Measurements from ENCODE around the gene FAM13B. TPM values are rescaled to one million over a fixed set of nuclear protein-coding genes. Genes with fewer than 3 reads are reported as not detected.

Gene FAM13B
- polyA plus RNA-seq, 2 of the 4 experiments (the other 2 are of a cell fraction): 14.9 to 15.1 TPM

DNA sequence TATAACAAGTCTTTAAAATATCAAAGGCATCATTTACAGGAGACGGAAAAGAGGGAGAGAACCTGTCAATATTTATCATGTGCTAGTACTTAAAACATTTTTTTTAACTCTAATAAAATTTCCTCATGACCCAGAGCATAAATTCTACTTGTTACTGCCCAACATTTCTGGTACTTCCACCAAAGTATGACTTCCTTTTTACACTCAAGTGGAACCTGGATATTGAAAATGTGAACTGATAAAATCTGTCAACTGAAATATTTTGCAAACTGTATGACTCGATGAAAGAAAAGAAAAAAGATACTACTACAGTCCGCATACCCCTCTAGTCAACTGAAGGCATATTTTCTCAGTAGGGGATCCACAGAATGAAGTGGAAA, 37.1 kb downstream of the FAM13B start:
- Histone ChIP-seq H3K9me3 (peaks cover 7% of the 10 kb centered on the region; the same call in 1 of the 3 replicates), H3K27ac (peak overlapping the region; percentile 4 to 65; a peak in 3 of 6 replicates), H3K4me3 (no peak overlapping the region), H3K4me2 (peak overlapping the region; percentile 54), H3K4me1 (peaks cover 76% of the 10 kb centered on the region)
- POLR2A ChIA-PET: no interaction called here
- ATAC-seq (no peak), DNase-seq (ENCODE audit: low read depth in 1 of 2, low spot score in 1 of 2) (no peak), FAIRE-seq (no peak)
- TF ChIP-seq ZFP36 (IDR thresholded peaks at IDR 0.05; ENCODE audit: borderline replicate concordance, partially characterized antibody) (no peak), SREBF2 (IDR thresholded peaks at IDR 0.05) (no peak), ESRRA (IDR thresholded peaks at IDR 0.05; ENCODE audit: borderline replicate concordance, low read length) (no peak), JUN (IDR thresholded peaks at IDR 0.05) (no peak), ZNF302 (CRISPR knock-in tag; IDR thresholded peaks at IDR 0.05) (no peak), CHD4 (IDR thresholded peaks at IDR 0.05; ENCODE audit: borderline replicate concordance) (no peak), EP300 (IDR thresholded peaks at IDR 0.05) (no peak), RARB (CRISPR knock-in tag; IDR thresholded peaks at IDR 0.05) (no peak), RFX5 (IDR thresholded peaks at IDR 0.05) (no peak), CEBPB (IDR thresholded peaks at IDR 0.05) (no peak), MAFK (IDR thresholded peaks at IDR 0.05; ENCODE audit: partially characterized antibody) (no peak), TFCP2L1 (CRISPR knock-in tag; IDR thresholded peaks at IDR 0.05) (no peak), HDAC2 (IDR thresholded peaks at IDR 0.05) (no peak)
- TF ChIP-seq, protein P1, sequence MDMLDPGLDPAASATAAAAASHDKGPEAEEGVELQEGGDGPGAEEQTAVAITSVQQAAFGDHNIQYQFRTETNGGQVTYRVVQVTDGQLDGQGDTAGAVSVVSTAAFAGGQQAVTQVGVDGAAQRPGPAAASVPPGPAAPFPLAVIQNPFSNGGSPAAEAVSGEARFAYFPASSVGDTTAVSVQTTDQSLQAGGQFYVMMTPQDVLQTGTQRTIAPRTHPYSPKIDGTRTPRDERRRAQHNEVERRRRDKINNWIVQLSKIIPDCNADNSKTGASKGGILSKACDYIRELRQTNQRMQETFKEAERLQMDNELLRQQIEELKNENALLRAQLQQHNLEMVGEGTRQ (IDR thresholded peaks at IDR 0.05): no peak
- TF ChIP-seq, protein P2, sequence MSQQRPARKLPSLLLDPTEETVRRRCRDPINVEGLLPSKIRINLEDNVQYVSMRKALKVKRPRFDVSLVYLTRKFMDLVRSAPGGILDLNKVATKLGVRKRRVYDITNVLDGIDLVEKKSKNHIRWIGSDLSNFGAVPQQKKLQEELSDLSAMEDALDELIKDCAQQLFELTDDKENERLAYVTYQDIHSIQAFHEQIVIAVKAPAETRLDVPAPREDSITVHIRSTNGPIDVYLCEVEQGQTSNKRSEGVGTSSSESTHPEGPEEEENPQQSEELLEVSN (IDR thresholded peaks at IDR 0.05; ENCODE audit: borderline replicate concordance, low read depth): no peak
- TF ChIP-seq, protein P3, sequence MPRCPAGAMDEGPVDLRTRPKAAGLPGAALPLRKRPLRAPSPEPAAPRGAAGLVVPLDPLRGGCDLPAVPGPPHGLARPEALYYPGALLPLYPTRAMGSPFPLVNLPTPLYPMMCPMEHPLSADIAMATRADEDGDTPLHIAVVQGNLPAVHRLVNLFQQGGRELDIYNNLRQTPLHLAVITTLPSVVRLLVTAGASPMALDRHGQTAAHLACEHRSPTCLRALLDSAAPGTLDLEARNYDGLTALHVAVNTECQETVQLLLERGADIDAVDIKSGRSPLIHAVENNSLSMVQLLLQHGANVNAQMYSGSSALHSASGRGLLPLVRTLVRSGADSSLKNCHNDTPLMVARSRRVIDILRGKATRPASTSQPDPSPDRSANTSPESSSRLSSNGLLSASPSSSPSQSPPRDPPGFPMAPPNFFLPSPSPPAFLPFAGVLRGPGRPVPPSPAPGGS (IDR thresholded peaks at IDR 0.05): no peak
- TF ChIP-seq, protein P4, sequence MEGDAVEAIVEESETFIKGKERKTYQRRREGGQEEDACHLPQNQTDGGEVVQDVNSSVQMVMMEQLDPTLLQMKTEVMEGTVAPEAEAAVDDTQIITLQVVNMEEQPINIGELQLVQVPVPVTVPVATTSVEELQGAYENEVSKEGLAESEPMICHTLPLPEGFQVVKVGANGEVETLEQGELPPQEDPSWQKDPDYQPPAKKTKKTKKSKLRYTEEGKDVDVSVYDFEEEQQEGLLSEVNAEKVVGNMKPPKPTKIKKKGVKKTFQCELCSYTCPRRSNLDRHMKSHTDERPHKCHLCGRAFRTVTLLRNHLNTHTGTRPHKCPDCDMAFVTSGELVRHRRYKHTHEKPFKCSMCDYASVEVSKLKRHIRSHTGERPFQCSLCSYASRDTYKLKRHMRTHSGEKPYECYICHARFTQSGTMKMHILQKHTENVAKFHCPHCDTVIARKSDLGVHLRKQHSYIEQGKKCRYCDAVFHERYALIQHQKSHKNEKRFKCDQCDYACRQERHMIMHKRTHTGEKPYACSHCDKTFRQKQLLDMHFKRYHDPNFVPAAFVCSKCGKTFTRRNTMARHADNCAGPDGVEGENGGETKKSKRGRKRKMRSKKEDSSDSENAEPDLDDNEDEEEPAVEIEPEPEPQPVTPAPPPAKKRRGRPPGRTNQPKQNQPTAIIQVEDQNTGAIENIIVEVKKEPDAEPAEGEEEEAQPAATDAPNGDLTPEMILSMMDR (IDR thresholded peaks at IDR 0.05): no peak
- TF ChIP-seq, protein P5, sequence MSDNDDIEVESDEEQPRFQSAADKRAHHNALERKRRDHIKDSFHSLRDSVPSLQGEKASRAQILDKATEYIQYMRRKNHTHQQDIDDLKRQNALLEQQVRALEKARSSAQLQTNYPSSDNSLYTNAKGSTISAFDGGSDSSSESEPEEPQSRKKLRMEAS (IDR thresholded peaks at IDR 0.05): no peak
- TF ChIP-seq, protein P6, sequence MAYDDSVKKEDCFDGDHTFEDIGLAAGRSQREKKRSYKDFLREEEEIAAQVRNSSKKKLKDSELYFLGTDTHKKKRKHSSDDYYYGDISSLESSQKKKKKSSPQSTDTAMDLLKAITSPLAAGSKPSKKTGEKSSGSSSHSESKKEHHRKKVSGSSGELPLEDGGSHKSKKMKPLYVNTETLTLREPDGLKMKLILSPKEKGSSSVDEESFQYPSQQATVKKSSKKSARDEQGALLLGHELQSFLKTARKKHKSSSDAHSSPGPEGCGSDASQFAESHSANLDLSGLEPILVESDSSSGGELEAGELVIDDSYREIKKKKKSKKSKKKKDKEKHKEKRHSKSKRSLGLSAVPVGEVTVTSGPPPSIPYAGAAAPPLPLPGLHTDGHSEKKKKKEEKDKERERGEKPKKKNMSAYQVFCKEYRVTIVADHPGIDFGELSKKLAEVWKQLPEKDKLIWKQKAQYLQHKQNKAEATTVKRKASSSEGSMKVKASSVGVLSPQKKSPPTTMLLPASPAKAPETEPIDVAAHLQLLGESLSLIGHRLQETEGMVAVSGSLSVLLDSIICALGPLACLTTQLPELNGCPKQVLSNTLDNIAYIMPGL (CRISPR knock-in tag; IDR thresholded peaks at IDR 0.05; ENCODE audit: borderline replicate concordance): no peak
- CTCF ChIA-PET: no interaction called here
- WGBS (ENCODE audit: missing lambda C conversion rate): 44% methylated on average over 3 of the region's 3 CpGs

DNA sequence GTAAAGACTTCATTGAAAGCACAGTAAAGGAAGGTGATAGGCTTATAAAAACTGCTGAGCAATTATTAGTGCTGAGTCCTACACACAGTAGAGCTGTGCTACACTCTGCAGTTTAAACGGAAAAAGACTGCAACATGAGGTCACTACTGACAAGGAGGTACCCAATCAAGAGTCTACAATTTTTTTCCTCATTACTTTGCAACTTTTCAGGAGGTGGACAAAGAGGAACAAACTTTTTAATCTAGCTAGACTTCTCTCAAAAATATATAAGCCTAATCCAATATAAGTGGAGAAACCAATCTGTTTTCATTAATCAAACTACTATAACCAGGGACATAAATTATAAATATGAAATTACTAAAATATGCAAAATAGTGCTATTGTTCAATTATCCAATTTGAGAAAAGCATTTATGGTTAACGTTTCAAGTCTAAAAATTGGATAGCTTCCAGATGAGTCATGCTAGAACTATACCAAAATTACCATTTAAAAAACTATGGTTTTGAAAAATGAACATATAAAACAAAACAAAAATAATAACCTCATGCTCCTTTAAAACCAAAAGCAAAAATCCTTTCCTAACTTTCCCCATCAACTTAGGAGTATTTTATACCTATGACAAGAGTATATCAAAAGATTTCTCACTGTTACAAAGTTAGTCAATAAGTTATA, 37.7 kb downstream of the FAM13B start:
- peak overlapping the region; percentile 54 for H3K4me2 ChIP-seq
- no peak for TF ChIP-seq TFCP2L1 (CRISPR knock-in tag; IDR thresholded peaks at IDR 0.05)
- peak; percentile 64 for TF ChIP-seq MAFK (IDR thresholded peaks at IDR 0.05; ENCODE audit: partially characterized antibody)
- TF ChIP-seq SMC3 (IDR thresholded peaks at IDR 0.05): no peak
- TF ChIP-seq FOSL2 (IDR thresholded peaks at IDR 0.05): no peak
- TF ChIP-seq FOSL2 (CRISPR knock-in tag; IDR thresholded peaks at IDR 0.05): peak; percentile 57
- TF ChIP-seq HOXA7 (CRISPR knock-in tag; IDR thresholded peaks at IDR 0.05): no peak
- TF ChIP-seq, protein P3 (IDR thresholded peaks at IDR 0.05): no peak
- no peak for TF ChIP-seq HDAC2 (IDR thresholded peaks at IDR 0.05)
- peak; percentile 7; the same call in 1 of the 2 replicates for TF ChIP-seq ZSCAN20 (CRISPR knock-in tag; IDR thresholded peaks at IDR 0.05)
- TF ChIP-seq NR3C1 (IDR thresholded peaks at IDR 0.05): no peak
- CTCF ChIA-PET: no interaction called here

More for the DNA sequence above, 37.7 kb downstream of the FAM13B start:
- WGBS (ENCODE audit: missing lambda C conversion rate): 2% methylated on average over 2 of the region's 2 CpGs
- POLR2A ChIA-PET: no interaction called here
- Histone ChIP-seq H3K27ac (peak overlapping the region; percentile 24 to 71; a peak in 4 of 6 replicates), H3K4me3 (no peak overlapping the region), H3K9me3 (peaks cover 7% of the 10 kb centered on the region; the same call in 1 of the 3 replicates), H3K4me1 (peaks cover 71% of the 10 kb centered on the region)
- FAIRE-seq (no peak), DNase-seq (ENCODE audit: low read depth in 1 of 2, low spot score in 1 of 2) (peak in 1 of 2 experiments; percentile 46), ATAC-seq (peak; percentile 77 to 83; a peak in 4 of 6 replicates)

Measured in A549 (cell line).